Sigmoid colon (tissue), 3 donors: ENCODE data around the gene MT1A.

ENCODE experiments used
- POLR2A ChIP-seq, 2 donors: fragments of 450-650 bp; IDR thresholded peaks; one replicate each; pipeline ENCODE4 v1.6.1; 2016; ENCODE audit warnings: antibody characterized with exemption in 2 of 2, mild to moderate bottlenecking in 2 of 2, moderate library complexity in 2 of 2
- TF ChIP-seq, protein P1 (sequence below), 4 experiments: fragments of 450-650 bp in 3 of 4; fragments of 200-600 bp in 1 of 4; IDR thresholded peaks; one replicate each; pipeline ENCODE4 v1.5.1; 2016 to 2019; ENCODE audit warnings: antibody characterized with exemption in 4 of 4, mild to moderate bottlenecking in 3 of 4, moderate library complexity in 2 of 4

DNA sequence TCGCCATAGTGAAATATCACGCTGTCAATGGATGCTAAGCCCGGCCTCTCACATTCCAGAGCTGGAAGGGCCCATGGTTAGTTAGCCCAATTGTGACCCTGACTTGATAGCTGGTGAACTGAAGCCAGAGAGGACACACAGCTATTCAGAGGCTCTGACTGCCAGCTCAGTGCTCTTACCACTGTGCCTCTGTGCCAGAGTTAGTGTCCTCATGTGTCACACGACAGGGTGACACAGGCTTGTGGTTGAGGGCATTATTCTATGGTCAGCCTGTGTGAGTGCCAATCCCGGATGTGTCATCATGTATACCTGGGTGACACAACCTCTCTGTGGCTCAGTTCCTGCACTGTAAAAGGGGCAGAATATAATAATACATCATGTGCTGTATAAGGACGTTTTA, 41.4 kb downstream of the MT1A start:
- TF ChIP-seq, protein P1, sequence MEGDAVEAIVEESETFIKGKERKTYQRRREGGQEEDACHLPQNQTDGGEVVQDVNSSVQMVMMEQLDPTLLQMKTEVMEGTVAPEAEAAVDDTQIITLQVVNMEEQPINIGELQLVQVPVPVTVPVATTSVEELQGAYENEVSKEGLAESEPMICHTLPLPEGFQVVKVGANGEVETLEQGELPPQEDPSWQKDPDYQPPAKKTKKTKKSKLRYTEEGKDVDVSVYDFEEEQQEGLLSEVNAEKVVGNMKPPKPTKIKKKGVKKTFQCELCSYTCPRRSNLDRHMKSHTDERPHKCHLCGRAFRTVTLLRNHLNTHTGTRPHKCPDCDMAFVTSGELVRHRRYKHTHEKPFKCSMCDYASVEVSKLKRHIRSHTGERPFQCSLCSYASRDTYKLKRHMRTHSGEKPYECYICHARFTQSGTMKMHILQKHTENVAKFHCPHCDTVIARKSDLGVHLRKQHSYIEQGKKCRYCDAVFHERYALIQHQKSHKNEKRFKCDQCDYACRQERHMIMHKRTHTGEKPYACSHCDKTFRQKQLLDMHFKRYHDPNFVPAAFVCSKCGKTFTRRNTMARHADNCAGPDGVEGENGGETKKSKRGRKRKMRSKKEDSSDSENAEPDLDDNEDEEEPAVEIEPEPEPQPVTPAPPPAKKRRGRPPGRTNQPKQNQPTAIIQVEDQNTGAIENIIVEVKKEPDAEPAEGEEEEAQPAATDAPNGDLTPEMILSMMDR (IDR thresholded peaks at IDR 0.05) = no peak
- TF ChIP-seq POLR2A (IDR thresholded peaks at IDR 0.05) = no peak
